Stimulated activated effector memory CD8-positive, alpha-beta T cell treated with anti-CD3 and anti-CD28 coated beads, Interleukin-12 subunit alpha, Interleukin-12 subunit beta, amount 100 ng/mL, for 72 hours (primary cell): Measurements from ENCODE around the gene RNF146.

Source experiments
- ATAC-seq: fragments of 150-1000 bp; cut with Tn5 transposase; 2 replicates; pipeline ENCODE4 v1.10.0; 2021
- DNase-seq, 2 donors: peaks; one replicate each; pipeline ENCODE4 v3.0.0; 2021 to 2022; ENCODE audit warnings: low spot score in 2 of 2
- H3K27ac Mint-ChIP-seq: one replicate; pipeline ENCODE4 v1.8.0; 2022; ENCODE audit warnings: mild to moderate bottlenecking, mixed read lengths
- H3K36me3 Mint-ChIP-seq: one replicate; pipeline ENCODE4 v1.8.0; 2022; ENCODE audit warnings: mild to moderate bottlenecking, mixed read lengths
- H3K4me1 Mint-ChIP-seq: one replicate; pipeline ENCODE4 v1.8.0; 2022; ENCODE audit warnings: mixed read lengths
- H3K4me3 Mint-ChIP-seq: one replicate; pipeline ENCODE4 v1.8.0; 2022; ENCODE audit warnings: mild to moderate bottlenecking, mixed read lengths
- H3K9me3 Mint-ChIP-seq: one replicate; pipeline ENCODE4 v1.8.0; 2022; ENCODE audit warnings: mixed read lengths

Gene RNF146

DNA sequence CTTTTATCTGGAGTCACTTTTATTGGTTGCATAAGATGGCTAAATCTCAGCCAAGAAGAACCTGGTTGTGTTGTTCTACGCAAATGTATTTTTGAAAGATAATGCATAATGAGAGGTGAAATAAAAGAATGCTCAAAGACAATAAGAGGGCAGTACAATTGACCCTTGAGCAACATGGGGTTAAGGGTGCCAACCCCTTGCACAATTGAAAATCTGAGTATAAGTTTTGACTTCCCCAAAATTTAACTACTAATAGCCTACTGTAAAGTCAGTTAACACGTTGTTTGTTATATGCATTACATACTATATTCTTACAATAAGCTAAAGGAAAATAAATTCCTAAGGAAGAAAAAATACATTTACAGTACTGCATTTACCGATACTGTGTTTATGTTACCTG is 5.9 kb downstream of the RNF146 start:
- Mint-ChIP-seq H3K9me3 (no peaks in the 10 kb centered on the region), H3K4me1 (peaks cover 24% of the 10 kb centered on the region), H3K4me3 (no peak overlapping the region), H3K27ac (no peak overlapping the region), H3K36me3 (peaks cover 11% of the 10 kb centered on the region)
- ATAC-seq (no peak), DNase-seq (no peak)

DNA sequence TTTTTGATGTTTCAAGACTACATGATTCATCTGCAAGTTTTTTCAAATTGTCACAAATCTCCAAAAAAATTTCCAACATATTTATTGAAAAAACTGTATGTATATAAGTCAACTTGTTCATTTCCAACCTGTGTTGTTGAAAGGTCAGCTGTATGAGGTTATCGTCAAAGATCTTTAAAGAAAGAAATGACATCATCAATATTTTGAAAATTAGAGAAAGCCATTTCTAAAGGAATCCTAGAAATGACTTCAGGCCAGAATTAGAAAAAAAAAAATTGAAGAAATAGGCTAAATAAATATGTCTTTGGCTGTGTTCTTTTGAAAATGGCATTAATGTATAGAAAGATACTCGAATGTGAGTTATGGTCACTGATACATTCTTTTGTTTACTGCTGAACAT is 6.8 kb downstream of the RNF146 start:
- DNase-seq (no peak), ATAC-seq (no peak)
- no peak overlapping the region for H3K27ac Mint-ChIP-seq
- H3K9me3 Mint-ChIP-seq = no peaks in the 10 kb centered on the region
- peaks cover 20% of the 10 kb centered on the region for H3K4me1 Mint-ChIP-seq
- H3K4me3 Mint-ChIP-seq = no peak overlapping the region
- H3K36me3 Mint-ChIP-seq = peaks cover 9% of the 10 kb centered on the region

DNA sequence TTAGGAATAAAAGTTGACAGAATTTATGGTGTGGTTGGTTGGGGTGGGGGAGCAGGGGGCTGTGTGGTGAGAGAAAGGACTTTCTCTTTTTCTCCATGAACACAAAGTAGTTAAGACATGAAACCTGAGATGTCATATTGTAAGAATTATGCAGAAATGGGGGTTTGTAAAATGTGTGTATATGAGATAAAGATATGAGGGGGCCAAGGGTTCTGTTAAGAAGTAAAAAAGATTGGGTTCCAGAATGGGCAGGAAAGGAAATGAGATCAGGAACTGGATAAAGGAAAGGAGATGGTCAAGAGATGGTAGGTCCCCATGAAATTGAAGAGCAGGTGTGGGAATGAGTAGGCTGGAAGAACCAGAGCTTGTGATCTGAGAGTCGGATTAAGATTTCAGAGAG is 9.7 kb downstream of the RNF146 start:
- H3K4me1 Mint-ChIP-seq = peaks cover 19% of the 10 kb centered on the region
- DNase-seq (no peak), ATAC-seq (no peak)
- peaks cover 17% of the 10 kb centered on the region for H3K36me3 Mint-ChIP-seq
- no peaks in the 10 kb centered on the region for H3K9me3 Mint-ChIP-seq
- no peak overlapping the region for H3K4me3 Mint-ChIP-seq
- no peak overlapping the region for H3K27ac Mint-ChIP-seq

GRCh38 chr6:127277878-127278843 is 11.5 kb downstream of the RNF146 start:
- DNase-seq (no peak), ATAC-seq (no peak)
- Mint-ChIP-seq H3K9me3 (no peaks in the 10 kb centered on the region), H3K27ac (no peak overlapping the region), H3K4me3 (no peak overlapping the region), H3K4me1 (peaks cover 19% of the 10 kb centered on the region), H3K36me3 (peaks cover 34% of the 10 kb centered on the region)

DNA sequence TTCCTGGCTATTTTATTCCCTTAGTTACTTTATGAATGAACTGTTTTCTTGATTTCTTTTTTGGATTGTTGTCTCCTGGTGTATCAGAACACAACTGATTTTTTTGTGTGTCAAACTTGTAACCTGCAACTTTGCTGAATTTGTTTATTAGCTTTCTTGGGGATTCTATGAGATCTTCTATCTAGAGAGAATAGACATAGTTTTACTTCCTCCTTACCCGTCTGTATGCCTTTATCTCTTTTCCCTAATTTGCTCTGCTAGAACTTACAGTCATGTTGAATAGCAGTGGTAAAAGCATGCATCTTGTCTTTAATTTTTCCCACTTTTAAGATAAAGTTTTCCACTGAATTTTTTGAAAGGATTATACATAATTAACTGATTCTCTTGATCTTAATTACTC is 13.2 kb downstream of the RNF146 start:
- peaks cover 7% of the 10 kb centered on the region for H3K4me1 Mint-ChIP-seq
- no peaks in the 10 kb centered on the region for H3K9me3 Mint-ChIP-seq
- no peak overlapping the region for H3K4me3 Mint-ChIP-seq
- no peak for ATAC-seq
- H3K36me3 Mint-ChIP-seq = peaks cover 46% of the 10 kb centered on the region
- DNase-seq = no peak
- no peak overlapping the region for H3K27ac Mint-ChIP-seq

- DNase-seq (no peak), ATAC-seq (no peak)
- Mint-ChIP-seq H3K4me3 (no peak overlapping the region), H3K36me3 (peaks cover 69% of the 10 kb centered on the region), H3K9me3 (no peaks in the 10 kb centered on the region), H3K4me1 (peaks cover 7% of the 10 kb centered on the region), H3K27ac (no peak overlapping the region)
Measured at GRCh38 chr6:127282184-127282583, 15.5 kb downstream of the RNF146 start.

- DNase-seq (no peak), ATAC-seq (no peak)
- Mint-ChIP-seq H3K27ac (no peak overlapping the region), H3K36me3 (peaks cover 66% of the 10 kb centered on the region), H3K4me3 (no peak overlapping the region), H3K4me1 (peaks cover 26% of the 10 kb centered on the region), H3K9me3 (no peaks in the 10 kb centered on the region)
Measured at GRCh38 chr6:127288705-127289104, 22.0 kb downstream of the RNF146 start.

- H3K36me3 Mint-ChIP-seq = peaks cover 67% of the 10 kb centered on the region
- DNase-seq (no peak), ATAC-seq (no peak)
- H3K27ac Mint-ChIP-seq = no peak overlapping the region
- no peaks in the 10 kb centered on the region for H3K9me3 Mint-ChIP-seq
- H3K4me3 Mint-ChIP-seq = no peak overlapping the region
- H3K4me1 Mint-ChIP-seq = peaks cover 26% of the 10 kb centered on the region
Measured at GRCh38 chr6:127289934-127290333, 23.3 kb downstream of the RNF146 start.

- Mint-ChIP-seq H3K36me3 (peaks cover 67% of the 10 kb centered on the region), H3K27ac (no peak overlapping the region), H3K4me1 (peaks cover 26% of the 10 kb centered on the region), H3K4me3 (peak overlapping the region; percentile 31), H3K9me3 (no peaks in the 10 kb centered on the region)
- ATAC-seq (peak; percentile 58), DNase-seq (no peak)
Measured at GRCh38 chr6:127290391-127291265, 24.0 kb downstream of the RNF146 start.

DNA sequence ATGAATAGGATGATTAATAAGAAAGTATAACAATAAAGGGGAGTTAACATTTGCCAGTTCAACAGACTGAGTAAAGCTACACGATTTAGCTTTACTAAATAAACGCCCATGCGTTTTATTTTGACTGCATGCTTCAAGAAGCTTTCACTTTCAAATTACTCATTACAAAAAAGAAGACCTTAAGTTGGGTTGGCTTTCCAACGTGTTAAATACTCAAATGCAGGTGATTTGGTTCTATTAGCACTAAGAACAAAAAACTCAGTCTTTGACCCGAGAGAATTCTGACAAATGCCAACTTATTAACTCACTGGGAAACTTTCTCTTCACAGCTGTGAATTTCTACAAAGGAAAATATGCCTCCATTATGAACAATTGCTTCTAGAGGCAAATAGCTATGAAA is 24.8 kb downstream of the RNF146 start:
- ATAC-seq = peak; percentile 83
- peak overlapping the region; percentile 31 for H3K4me3 Mint-ChIP-seq
- H3K4me1 Mint-ChIP-seq = peaks cover 26% of the 10 kb centered on the region
- H3K27ac Mint-ChIP-seq = no peak overlapping the region
- no peak for DNase-seq
- peaks cover 65% of the 10 kb centered on the region for H3K36me3 Mint-ChIP-seq
- no peaks in the 10 kb centered on the region for H3K9me3 Mint-ChIP-seq

DNA sequence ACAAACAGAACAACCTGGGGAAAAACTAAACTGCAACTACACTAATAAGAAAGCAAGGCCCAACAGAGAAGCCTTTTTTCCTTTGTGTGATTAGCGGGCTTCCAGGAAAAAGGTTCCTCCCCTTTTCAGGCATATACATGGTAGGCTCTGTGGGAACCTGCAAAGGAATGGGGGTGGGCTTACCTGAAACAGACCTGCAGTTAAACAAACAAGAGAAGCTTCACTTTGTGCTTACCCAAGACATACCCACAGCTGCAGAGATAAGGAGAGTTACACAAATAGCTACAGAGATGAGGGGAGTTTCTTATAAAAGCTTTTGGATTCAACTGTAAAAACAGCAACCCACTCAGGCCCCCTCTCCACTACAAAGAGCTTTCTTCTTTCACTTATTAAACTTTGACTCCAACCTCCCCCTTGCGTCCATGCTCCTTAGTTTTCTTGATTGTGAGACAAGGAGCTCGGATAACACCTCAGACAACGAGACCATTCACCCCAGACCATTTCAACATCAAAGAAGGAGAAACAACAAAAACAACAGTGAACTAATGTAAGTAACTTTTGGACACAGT is 30.9 kb downstream of the RNF146 start:
- no peak overlapping the region for H3K27ac Mint-ChIP-seq
- H3K9me3 Mint-ChIP-seq = no peaks in the 10 kb centered on the region
- ATAC-seq = no peak
- H3K36me3 Mint-ChIP-seq = peaks cover 33% of the 10 kb centered on the region
- DNase-seq = no peak
- no peak overlapping the region for H3K4me3 Mint-ChIP-seq
- peaks cover 7% of the 10 kb centered on the region for H3K4me1 Mint-ChIP-seq

DNA sequence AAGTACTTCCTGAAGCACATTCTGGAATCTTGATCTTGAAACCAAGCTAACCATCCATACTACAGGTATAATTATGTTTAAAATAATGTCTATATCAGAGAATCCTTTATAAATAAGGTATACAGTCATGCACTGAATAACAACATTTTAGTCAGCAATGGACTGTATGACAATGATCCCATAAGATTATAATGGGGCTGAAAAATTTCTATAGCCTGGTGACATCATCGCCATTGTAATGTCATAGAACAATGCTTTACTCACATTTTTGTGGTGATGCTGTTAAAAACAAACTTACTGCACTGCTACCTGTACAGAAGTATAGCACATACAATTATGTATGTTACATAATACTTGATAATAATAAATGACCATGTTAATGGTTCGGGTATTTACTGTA is 31.8 kb downstream of the RNF146 start:
- Mint-ChIP-seq H3K27ac (no peak overlapping the region), H3K36me3 (peaks cover 33% of the 10 kb centered on the region), H3K4me3 (no peak overlapping the region), H3K9me3 (no peaks in the 10 kb centered on the region), H3K4me1 (peaks cover 1% of the 10 kb centered on the region)
- ATAC-seq (peak; percentile 60), DNase-seq (no peak)

DNA sequence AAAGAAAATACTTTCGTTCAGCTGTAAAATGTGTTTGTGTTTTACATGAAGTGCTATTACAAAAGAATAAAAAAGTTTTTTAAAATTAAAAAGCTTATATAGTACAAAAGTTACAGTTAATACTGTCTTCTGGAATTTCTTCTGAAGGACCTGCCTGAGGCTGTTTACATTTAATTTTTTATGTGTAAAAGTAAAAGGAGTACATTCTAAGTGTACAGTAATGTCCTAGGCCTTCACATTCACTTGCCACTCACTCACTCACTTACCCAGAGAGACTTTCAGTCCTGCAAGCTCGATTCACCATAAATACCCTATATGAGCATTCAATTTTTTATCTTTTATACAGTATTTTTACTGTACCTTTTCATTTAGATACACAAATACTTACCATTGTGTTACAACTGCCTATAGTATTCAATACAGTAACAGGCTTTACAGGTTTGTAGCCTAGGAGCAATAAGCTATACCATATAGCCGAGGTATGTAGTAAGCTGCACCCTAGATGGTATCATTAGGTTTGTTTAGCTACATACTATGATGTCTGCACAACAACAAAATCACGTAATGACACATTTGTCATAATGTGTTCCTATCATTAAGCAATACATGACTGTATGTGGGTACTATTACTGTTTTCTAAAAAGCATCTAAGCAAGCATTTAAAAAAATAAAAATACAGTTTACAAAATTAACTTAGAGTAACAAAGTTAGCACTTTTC is 33.0 kb downstream of the RNF146 start:
- ATAC-seq = no peak
- H3K27ac Mint-ChIP-seq = no peak overlapping the region
- H3K4me1 Mint-ChIP-seq = peaks cover 7% of the 10 kb centered on the region
- H3K36me3 Mint-ChIP-seq = peaks cover 24% of the 10 kb centered on the region
- no peak for DNase-seq
- no peak overlapping the region for H3K4me3 Mint-ChIP-seq
- no peaks in the 10 kb centered on the region for H3K9me3 Mint-ChIP-seq

DNA sequence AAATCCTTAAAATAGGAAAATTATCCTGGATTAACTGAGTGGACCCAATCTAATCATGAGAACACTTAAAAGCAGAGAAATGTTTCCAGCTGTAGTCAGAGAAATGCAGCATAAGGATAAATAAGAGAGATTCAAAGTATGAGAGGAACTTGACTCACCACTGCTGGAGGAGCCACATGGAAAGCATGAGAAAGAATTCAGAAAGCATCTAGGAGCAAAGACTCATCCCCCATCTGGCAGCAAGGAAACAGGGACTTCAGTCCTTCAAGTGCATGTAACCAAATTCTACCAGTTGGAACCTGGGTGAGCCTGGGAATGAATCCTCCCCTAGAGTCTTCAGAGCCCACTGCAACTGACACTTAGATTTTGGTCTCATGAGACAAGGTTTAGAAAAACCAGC is 33.7 kb downstream of the RNF146 start:
- Mint-ChIP-seq H3K27ac (no peak overlapping the region), H3K4me3 (no peak overlapping the region), H3K9me3 (no peaks in the 10 kb centered on the region), H3K4me1 (peaks cover 8% of the 10 kb centered on the region), H3K36me3 (peaks cover 18% of the 10 kb centered on the region)
- no peak for DNase-seq
- ATAC-seq = no peak

DNA sequence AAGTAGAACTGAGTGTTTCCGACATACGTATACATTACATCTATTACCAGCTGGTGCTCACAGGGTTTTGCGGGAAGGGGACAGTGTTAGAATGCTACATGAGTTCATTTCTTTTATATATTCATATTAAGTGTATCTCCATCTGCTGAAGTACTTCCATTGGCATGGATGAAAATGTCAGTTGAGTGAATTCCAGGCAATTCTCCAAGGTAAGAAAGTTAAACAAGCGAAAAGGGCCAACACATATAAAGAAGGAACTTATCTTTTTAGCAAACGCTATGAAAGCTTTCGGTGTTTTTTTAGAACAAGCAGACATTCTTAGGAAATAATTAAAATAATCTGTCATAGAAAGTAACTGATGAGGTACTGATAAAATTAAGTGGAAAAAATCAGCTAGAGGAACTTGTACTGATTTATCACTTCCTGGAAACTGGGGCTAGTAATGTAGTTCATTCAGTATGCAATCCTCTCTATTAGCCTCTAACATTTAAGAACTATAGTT is 34.6 kb downstream of the RNF146 start:
- no peak overlapping the region for H3K4me3 Mint-ChIP-seq
- DNase-seq = no peak
- peaks cover 16% of the 10 kb centered on the region for H3K4me1 Mint-ChIP-seq
- ATAC-seq = no peak
- no peak overlapping the region for H3K27ac Mint-ChIP-seq
- H3K36me3 Mint-ChIP-seq = peaks cover 19% of the 10 kb centered on the region
- H3K9me3 Mint-ChIP-seq = no peaks in the 10 kb centered on the region
